OCI-M1 (cell line): ENCODE measurements around the gene KRT20.
"Not testable (repeated sequence)": the region's sequence is repeated elsewhere in the genome, so short reads cannot be mapped to it uniquely, and the experiment has no call there.

Experiments
- DNase-seq: peaks from one replicate; lab custom pipeline; 2025; lab: John Stamatoyannopoulos, UW

KRT20 gene

GRCh38 chr17:40884708-40885512 lies at the start of gene KRT20:
Gene KRT20 (minus strand): TSS chr17:40885242. CDS start chr17:40885185, 57 bp downstream.
- peak; percentile 5 for DNase-seq

- DNase-seq = no peak
Observed at GRCh38 chr17:40932608-40933007, 47.6 kb upstream of the KRT20 start.

GRCh38 chr17:40931311-40931710 lies 46.3 kb upstream of the KRT20 start:
- DNase-seq = peak; percentile 41

- DNase-seq = no peak
Observed at GRCh38 chr17:40926341-40926740, 41.3 kb upstream of the KRT20 start.

GRCh38 chr17:40922239-40922638 lies 37.2 kb upstream of the KRT20 start:
- peak; percentile 68 for DNase-seq

GRCh38 chr17:40921026-40921425 lies 36.0 kb upstream of the KRT20 start:
- no peak for DNase-seq

- not testable (repeated sequence) for DNase-seq
Observed at GRCh38 chr17:40917116-40917515, 32.1 kb upstream of the KRT20 start.

- DNase-seq = no peak
Observed at GRCh38 chr17:40916366-40916765, 31.3 kb upstream of the KRT20 start.

GRCh38 chr17:40915721-40916256 lies 30.7 kb upstream of the KRT20 start:
- DNase-seq = no peak

GRCh38 chr17:40915199-40915661 lies 30.2 kb upstream of the KRT20 start:
- no peak for DNase-seq

- DNase-seq = no peak
Observed at GRCh38 chr17:40914075-40914855, 29.2 kb upstream of the KRT20 start.

GRCh38 chr17:40912486-40913210 lies 27.6 kb upstream of the KRT20 start:
- DNase-seq = no peak

GRCh38 chr17:40910441-40910841 lies 25.4 kb upstream of the KRT20 start:
- DNase-seq = no peak

- DNase-seq = no peak
Observed at GRCh38 chr17:40909755-40910154, 24.7 kb upstream of the KRT20 start.

- DNase-seq = peak; percentile 85
Observed at GRCh38 chr17:40909351-40909750, 24.3 kb upstream of the KRT20 start.

- DNase-seq = no peak
Observed at GRCh38 chr17:40906613-40907012, 21.6 kb upstream of the KRT20 start.

GRCh38 chr17:40905370-40905769 lies 20.3 kb upstream of the KRT20 start:
- no peak for DNase-seq

GRCh38 chr17:40903129-40903847 lies 18.2 kb upstream of the KRT20 start:
- peak; percentile 52 for DNase-seq

- DNase-seq = no peak
Observed at GRCh38 chr17:40902498-40902897, 17.5 kb upstream of the KRT20 start.

- DNase-seq = no peak
Observed at GRCh38 chr17:40901981-40902474, 17.0 kb upstream of the KRT20 start.

GRCh38 chr17:40900809-40901356 lies 15.8 kb upstream of the KRT20 start:
- DNase-seq = no peak
